Transverse colon (tissue), 4 donors: ENCODE data around the gene PAK2.

Experiments used
- EP300 ChIP-seq: sonication (generic); formaldehyde crosslinking; IDR thresholded peaks from one replicate; pipeline ENCODE4 v1.6.1; 2017; ENCODE audit warnings: antibody characterized with exemption, low read depth
- POLR2A ChIP-seq: fragments of 450-650 bp; IDR thresholded peaks from one replicate; pipeline ENCODE4 v1.6.1; 2016; ENCODE audit warnings: antibody characterized with exemption, mild to moderate bottlenecking, moderate library complexity
- POLR2AphosphoS5 ChIP-seq, 3 donors: sonication (generic); formaldehyde crosslinking; IDR thresholded peaks; one replicate each; pipeline ENCODE4 v1.6.1; 2016; ENCODE audit warnings: antibody characterized with exemption in 3 of 3
- TF ChIP-seq, protein P1 (sequence below), 5 experiments: fragments of 200-600 bp in 3 of 5; fragments of 450-650 bp in 2 of 5; sonication (generic) in 3 of 5; IDR thresholded peaks; 1 replicate in 2 of 5; 2 replicates in 3 of 5; pipeline ENCODE4 v1.5.1; 2016 to 2017; ENCODE audit warnings: antibody characterized with exemption in 5 of 5, inconsistent platforms in 3 of 5, mild to moderate bottlenecking in 2 of 5, moderate library complexity in 1 of 5

DNA sequence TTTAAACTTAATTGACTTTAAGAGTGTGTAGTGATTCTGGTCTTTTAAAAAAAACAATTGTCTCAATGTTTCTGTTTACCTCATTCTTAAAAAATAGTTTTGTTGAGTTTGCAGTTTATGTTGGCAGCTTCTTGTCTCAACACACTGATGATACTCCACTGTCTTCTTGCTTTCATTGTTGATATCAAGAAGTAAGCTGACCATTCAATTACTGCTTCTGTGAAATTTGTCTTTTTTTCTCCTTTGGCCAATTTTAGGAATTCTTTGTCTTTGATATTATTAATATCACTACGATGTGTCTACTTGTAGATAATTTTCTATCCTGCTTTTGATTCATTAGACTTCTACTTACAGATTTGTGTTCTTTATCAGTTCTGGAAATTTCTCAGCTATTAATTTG lies 31.4 kb downstream of the PAK2 start:
- TF ChIP-seq, protein P1, sequence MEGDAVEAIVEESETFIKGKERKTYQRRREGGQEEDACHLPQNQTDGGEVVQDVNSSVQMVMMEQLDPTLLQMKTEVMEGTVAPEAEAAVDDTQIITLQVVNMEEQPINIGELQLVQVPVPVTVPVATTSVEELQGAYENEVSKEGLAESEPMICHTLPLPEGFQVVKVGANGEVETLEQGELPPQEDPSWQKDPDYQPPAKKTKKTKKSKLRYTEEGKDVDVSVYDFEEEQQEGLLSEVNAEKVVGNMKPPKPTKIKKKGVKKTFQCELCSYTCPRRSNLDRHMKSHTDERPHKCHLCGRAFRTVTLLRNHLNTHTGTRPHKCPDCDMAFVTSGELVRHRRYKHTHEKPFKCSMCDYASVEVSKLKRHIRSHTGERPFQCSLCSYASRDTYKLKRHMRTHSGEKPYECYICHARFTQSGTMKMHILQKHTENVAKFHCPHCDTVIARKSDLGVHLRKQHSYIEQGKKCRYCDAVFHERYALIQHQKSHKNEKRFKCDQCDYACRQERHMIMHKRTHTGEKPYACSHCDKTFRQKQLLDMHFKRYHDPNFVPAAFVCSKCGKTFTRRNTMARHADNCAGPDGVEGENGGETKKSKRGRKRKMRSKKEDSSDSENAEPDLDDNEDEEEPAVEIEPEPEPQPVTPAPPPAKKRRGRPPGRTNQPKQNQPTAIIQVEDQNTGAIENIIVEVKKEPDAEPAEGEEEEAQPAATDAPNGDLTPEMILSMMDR (IDR thresholded peaks at IDR 0.05) = no peak
- TF ChIP-seq POLR2A (no peak), EP300 (no peak), POLR2AphosphoS5 (IDR thresholded peaks at IDR 0.05) (no peak)
